ENCODE measurements around the gene CAMKK1. TPM values are rescaled to one million over a fixed set of nuclear protein-coding genes. Genes with fewer than 3 reads are reported as not detected.
A peak's percentile ranks its signal among the peaks of the same experiment; 100 is the strongest.

The CAMKK1 gene
- total RNA-seq, 1 experiment from 2014 or later: 4.3 TPM

DNA sequence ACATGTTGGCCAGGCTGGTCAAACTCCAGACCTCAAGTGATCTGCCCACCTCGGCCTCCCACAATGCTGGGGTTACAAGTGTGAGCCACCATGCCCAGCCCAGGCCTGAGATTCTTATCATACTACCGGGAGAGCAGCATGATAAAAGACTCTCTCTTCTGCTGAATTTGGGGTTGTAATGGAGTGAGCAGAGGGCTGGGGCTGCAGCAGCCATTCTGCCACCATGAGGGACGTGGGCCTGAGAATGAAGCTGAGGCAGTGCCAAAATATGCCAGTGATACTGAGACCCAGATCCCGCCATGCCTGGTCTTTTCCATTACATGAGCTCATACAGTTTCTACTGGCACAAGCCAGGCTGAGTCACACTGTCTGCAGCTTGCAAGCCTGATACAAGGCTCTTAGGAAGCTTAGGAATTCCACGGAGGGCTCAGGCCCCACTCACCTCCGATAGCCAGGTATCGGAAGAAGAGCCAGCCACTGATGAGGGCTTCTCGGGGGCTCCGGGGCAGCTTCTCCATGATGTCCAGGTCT, 43.0 kb upstream of the CAMKK1 start:
- TF ChIP-seq, protein P1, sequence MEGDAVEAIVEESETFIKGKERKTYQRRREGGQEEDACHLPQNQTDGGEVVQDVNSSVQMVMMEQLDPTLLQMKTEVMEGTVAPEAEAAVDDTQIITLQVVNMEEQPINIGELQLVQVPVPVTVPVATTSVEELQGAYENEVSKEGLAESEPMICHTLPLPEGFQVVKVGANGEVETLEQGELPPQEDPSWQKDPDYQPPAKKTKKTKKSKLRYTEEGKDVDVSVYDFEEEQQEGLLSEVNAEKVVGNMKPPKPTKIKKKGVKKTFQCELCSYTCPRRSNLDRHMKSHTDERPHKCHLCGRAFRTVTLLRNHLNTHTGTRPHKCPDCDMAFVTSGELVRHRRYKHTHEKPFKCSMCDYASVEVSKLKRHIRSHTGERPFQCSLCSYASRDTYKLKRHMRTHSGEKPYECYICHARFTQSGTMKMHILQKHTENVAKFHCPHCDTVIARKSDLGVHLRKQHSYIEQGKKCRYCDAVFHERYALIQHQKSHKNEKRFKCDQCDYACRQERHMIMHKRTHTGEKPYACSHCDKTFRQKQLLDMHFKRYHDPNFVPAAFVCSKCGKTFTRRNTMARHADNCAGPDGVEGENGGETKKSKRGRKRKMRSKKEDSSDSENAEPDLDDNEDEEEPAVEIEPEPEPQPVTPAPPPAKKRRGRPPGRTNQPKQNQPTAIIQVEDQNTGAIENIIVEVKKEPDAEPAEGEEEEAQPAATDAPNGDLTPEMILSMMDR (IDR thresholded peaks at IDR 0.05; ENCODE audit: unreplicated experiment): no peak
- CTCF ChIA-PET: interaction anchor here (0.6 to 2.5 kb wide), 3 partner anchors 12 to 22 kb away, joined by 3 to 10 read pairs (median 4); no protein-coding TSS in a partner anchor
- peak; percentile 26 for DNase-seq (ENCODE audit: unreplicated experiment)

DNA sequence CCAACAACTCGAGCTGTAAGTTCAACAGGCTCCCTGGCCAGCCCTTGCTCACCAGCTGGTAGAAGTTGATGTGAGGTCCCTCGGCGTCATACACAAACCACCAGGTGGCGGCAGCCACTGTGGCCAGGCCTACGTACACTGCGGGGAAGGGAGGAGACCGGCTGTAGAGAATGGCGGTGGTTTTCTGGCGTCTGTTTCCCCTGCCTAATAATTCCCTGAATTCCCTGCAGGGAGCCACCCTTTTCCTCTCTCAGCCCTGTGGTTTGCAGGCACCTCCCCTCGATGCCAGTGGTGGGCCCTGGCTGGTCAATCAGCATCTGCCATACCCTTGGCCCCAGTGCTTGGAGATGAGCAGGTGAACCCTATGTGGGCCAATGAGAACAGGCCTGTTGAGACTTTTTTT, 42.3 kb upstream of the CAMKK1 start:
- DNase-seq (ENCODE audit: unreplicated experiment): peak; percentile 78
- CTCF ChIA-PET: interaction anchor here (0.6 to 2.5 kb wide), 7 partner anchors 13 to 1255 kb away, joined by 3 to 10 read pairs (median 4); no protein-coding TSS in a partner anchor
- no TSS peak for BruUV-seq (replicated peaks)
- no peaks in the 10 kb centered on the region for H3K27me3 Mint-ChIP-seq (ENCODE audit: insufficient read depth, unreplicated experiment)
- no peaks in the 10 kb centered on the region for H3K4me1 Mint-ChIP-seq (ENCODE audit: insufficient read depth, unreplicated experiment)
- H3K4me3 Mint-ChIP-seq (ENCODE audit: unreplicated experiment): no peak overlapping the region
- intact Hi-C loops (cut with micrococcal nuclease): loop anchor here (1.0 kb wide), 1 partner anchor 140 kb away; no protein-coding TSS in a partner anchor
- TF ChIP-seq, protein P1 (IDR thresholded peaks at IDR 0.05; ENCODE audit: unreplicated experiment): peak; percentile 54
- H3K9me3 Mint-ChIP-seq (ENCODE audit: unreplicated experiment): no peaks in the 10 kb centered on the region
- no peaks in the 10 kb centered on the region for H3K36me3 Mint-ChIP-seq (ENCODE audit: insufficient read depth, unreplicated experiment)
- H3K27ac Mint-ChIP-seq (ENCODE audit: low read depth, unreplicated experiment): no peak overlapping the region
- POLR2A ChIA-PET: no interaction called here

More for the DNA sequence above, 43.0 kb upstream of the CAMKK1 start:
- no peaks in the 10 kb centered on the region for H3K4me1 Mint-ChIP-seq (ENCODE audit: insufficient read depth, unreplicated experiment)
- no peaks in the 10 kb centered on the region for H3K27me3 Mint-ChIP-seq (ENCODE audit: insufficient read depth, unreplicated experiment)
- no peak overlapping the region for H3K4me3 Mint-ChIP-seq (ENCODE audit: unreplicated experiment)
- no peak overlapping the region for H3K27ac Mint-ChIP-seq (ENCODE audit: low read depth, unreplicated experiment)
- POLR2A ChIA-PET: interaction anchor here (0.7 to 0.9 kb wide), 2 partner anchors 208 to 706 kb away, joined by 3 read pairs; no protein-coding TSS in a partner anchor
- no peaks in the 10 kb centered on the region for H3K36me3 Mint-ChIP-seq (ENCODE audit: insufficient read depth, unreplicated experiment)
- no peaks in the 10 kb centered on the region for H3K9me3 Mint-ChIP-seq (ENCODE audit: unreplicated experiment)
- intact Hi-C loops (cut with micrococcal nuclease): loop anchor here (1.0 kb wide), 1 partner anchor 139 kb away; no protein-coding TSS in a partner anchor
- BruUV-seq (replicated peaks): no TSS peak

DNA sequence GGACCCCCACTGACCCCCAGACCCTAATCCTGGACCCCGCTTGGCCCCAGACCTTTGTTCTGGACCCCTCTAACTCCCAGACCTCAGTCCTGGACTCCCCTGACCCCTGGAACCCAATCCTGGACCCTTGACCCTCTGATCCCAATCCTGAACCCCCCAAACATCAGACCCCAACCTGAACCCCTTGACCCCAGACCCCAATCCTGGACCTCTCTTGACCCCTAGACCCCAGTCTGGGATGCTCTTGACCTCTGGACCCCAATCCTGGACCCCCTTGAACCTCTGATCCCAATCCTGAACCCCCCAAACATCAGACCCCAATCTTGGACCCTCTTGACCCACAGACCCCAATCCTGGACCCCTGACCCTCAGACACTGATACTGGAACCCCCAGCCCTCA, 36.9 kb upstream of the CAMKK1 start:
- H3K9me3 Mint-ChIP-seq (ENCODE audit: unreplicated experiment): no peaks in the 10 kb centered on the region
- intact Hi-C loops (cut with micrococcal nuclease): no loop called here
- no TSS peak for BruUV-seq (replicated peaks)
- no peak overlapping the region for H3K27ac Mint-ChIP-seq (ENCODE audit: low read depth, unreplicated experiment)
- TF ChIP-seq, protein P1 (IDR thresholded peaks at IDR 0.05; ENCODE audit: unreplicated experiment): no peak
- CTCF ChIA-PET: no interaction called here
- no peaks in the 10 kb centered on the region for H3K4me1 Mint-ChIP-seq (ENCODE audit: insufficient read depth, unreplicated experiment)
- POLR2A ChIA-PET: no interaction called here
- H3K4me3 Mint-ChIP-seq (ENCODE audit: unreplicated experiment): no peak overlapping the region
- H3K36me3 Mint-ChIP-seq (ENCODE audit: insufficient read depth, unreplicated experiment): no peaks in the 10 kb centered on the region
- DNase-seq (ENCODE audit: unreplicated experiment): no peak
- peaks cover 14% of the 10 kb centered on the region for H3K27me3 Mint-ChIP-seq (ENCODE audit: insufficient read depth, unreplicated experiment)

DNA sequence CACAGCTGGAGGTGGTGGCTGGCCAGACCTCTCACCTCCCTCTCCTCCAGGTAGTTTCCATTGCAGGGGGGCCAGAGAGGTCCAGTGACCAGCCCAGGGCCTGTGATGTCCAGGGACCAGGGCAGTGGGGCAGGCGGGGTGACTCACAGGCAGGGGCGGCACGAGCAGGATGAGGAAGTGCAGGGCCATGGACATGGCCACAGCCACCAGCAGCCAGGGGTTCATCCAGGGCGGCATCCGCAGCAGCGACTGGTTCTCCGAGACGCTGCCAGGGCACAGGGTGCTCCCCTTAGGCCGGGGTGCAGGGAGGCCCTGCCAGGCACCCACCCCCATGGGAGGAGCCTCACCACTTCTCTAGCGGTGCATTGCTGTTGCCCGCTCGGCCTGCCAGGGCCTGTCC, 36.3 kb upstream of the CAMKK1 start:
- no peaks in the 10 kb centered on the region for H3K4me1 Mint-ChIP-seq (ENCODE audit: insufficient read depth, unreplicated experiment)
- ChIA-PET POLR2A (no interaction called here), CTCF (interaction anchor here (0.6 kb wide), 1 partner anchor 21 kb away, joined by 4 read pairs; no protein-coding TSS in a partner anchor)
- TF ChIP-seq, protein P1 (IDR thresholded peaks at IDR 0.05; ENCODE audit: unreplicated experiment): no peak
- H3K36me3 Mint-ChIP-seq (ENCODE audit: insufficient read depth, unreplicated experiment): no peaks in the 10 kb centered on the region
- H3K4me3 Mint-ChIP-seq (ENCODE audit: unreplicated experiment): no peak overlapping the region
- H3K9me3 Mint-ChIP-seq (ENCODE audit: unreplicated experiment): no peaks in the 10 kb centered on the region
- no TSS peak for BruUV-seq (replicated peaks)
- intact Hi-C loops (cut with micrococcal nuclease): no loop called here
- DNase-seq (ENCODE audit: unreplicated experiment): no peak
- no peak overlapping the region for H3K27ac Mint-ChIP-seq (ENCODE audit: low read depth, unreplicated experiment)
- peaks cover 15% of the 10 kb centered on the region for H3K27me3 Mint-ChIP-seq (ENCODE audit: insufficient read depth, unreplicated experiment)
